ENCODE data around the gene CSTA.

CSTA gene

GRCh38 chr3:122382888-122383666 is 58.0 kb downstream of the CSTA start, which contains the start of gene MIX23:
Gene MIX23 (minus strand): TSS chr3:122383231. CDS start chr3:122383224, 7 bp downstream.
- peak; percentile 85 for FAIRE-seq

DNA sequence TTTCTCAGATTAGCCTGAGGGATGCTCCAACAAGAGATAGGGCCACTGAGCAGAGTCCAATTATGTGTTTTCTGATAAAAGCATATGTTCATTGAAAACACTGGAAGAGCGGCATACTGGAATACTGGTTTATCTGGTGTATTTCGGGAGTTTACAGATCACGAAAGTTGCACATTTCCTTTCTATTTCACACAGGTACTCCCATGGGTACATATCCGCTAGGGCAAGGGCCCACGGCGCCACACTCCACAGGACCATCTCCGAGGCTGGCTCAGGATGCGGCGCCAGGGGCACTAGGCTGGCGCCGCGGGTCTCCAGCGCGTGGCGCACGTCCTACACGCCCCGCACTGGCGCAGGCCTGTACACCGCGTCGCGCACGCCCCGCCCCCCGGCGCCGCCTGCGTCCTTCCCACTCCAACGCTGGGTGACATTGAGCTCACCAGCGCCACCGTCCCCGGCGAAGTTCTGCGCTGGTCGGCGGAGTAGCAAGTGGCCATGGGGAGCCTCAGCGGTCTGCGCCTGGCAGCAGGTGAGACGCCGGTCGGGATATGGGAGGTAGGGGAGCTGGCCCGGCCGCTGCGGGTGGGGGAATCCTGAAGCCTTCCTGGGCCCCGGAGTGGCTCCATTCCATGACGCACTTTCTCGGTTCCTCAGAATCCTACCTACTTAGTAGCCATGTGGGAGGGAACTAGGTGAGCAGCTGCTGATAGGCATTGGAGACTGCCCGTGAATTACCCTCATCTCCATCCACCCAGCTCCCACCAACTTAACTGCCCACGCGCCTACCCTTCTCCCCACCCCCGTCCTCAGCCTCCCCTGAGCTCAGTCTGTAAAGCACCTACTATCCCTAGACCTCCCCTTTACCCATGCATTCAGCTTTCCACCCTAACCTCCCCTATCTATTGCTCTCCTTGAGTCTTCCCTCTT is 59.0 kb downstream of the CSTA start, which contains the start of gene FAM162A:
FAM162A (plus strand) TSS at position 412 of the 927 bp plus-strand sequence; CDS start at position 496, 84 bp downstream.
- no peak for FAIRE-seq

- no peak for FAIRE-seq
Observed at GRCh38 chr3:122387709-122388108, 62.7 kb downstream of the CSTA start.

DNA sequence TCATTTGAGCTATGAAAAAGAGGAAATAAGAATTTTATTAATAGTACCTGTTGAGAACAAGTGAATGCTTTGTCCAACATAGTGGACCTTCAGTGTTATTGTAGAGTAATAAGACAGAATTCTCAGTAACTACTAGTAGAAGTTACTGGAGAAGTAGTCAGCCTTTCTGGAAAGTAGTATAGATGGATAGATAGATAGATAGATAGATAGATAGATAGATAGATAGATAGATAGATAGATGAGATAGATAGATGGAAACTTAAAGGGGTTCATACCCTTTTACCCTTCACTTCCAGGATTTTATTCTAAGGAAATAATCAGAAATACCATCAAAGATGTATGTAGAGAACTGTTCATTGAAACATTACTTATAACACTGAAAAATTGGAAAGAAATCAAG is 64.1 kb downstream of the CSTA start:
- FAIRE-seq = no peak

DNA sequence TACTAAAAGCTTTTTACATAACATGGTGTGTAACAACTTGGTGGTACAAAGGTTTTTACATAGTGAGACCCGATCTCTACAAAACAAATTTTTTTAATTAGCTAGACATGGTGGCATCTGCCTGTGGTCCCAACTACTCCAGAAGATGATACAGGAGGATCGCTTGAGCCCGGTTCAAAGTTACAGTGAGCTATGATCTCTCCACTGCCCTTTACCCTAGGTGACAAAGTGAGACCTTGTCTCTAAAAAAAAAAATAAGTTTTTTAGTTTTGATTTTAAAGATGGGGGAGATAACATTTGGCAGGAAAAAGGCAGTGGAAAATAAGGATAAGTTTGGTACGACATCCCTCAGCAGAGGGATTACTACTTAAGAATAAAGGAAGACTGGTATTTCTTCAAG is 64.8 kb downstream of the CSTA start:
- FAIRE-seq = no peak

DNA sequence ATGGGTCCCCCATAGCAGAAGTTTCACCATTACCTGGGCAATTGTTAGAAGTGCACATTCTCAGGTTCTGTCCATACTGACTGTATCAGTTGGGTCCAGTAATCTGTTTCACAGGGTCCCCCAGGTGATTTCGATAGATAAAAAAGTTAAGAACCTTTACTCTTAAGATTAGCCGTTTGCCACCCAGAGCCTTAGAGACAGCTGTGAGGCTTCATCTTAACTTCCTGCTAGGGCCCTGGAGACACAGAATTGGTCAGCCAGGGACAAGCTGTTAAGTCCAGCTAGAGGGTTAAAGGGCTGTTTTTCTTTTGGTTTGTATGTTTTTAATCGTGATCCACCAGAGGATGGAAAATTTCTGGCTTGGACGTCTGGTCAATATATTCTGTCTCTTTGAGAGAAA is 65.6 kb downstream of the CSTA start:
- no peak for FAIRE-seq

Data from A204.1 (cell line).